ENCODE measurements around the gene GADD45G. TPM values are rescaled to one million over a fixed set of nuclear protein-coding genes. Genes with fewer than 3 reads are reported as not detected.

GADD45G gene
- total RNA-seq, 1 experiment from 2014 or later = 7.7 TPM

DNA sequence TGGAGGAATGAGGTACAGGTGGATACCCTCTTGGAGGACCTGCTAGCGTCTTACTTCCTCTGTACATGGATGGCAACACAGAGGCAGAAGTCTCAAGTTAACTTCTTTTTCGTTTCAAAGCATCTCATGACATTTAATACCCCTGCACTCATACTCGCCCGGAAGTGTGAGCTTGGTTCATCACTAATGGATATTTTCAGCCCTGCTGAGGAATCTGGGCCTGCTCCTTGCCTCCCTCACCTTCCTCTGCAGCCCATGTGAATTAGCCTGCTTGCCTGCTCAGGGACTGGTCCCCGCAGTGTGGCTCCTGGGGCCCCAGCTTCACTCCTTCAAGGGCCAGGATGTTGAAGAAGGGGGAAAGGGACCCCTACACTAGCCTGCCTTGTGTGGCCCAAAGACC is 34.1 kb downstream of the GADD45G start:
- Mint-ChIP-seq H3K36me3 (ENCODE audit: insufficient read depth in 1 of 3, low read depth in 3 of 3) (no peaks in the 10 kb centered on the region), H3K4me3 (no peak overlapping the region), H3K27me3 (ENCODE audit: low read depth) (peaks cover 2% of the 10 kb centered on the region; the same call in 1 of the 2 replicates), H3K4me1 (peaks cover 12 to 22% of the 10 kb centered on the region in 2 experiments), H3K9me3 (no peaks in the 10 kb centered on the region), H3K27ac (no peak overlapping the region; a peak in 1 of 7 replicates)
- TF ChIP-seq, protein P1, sequence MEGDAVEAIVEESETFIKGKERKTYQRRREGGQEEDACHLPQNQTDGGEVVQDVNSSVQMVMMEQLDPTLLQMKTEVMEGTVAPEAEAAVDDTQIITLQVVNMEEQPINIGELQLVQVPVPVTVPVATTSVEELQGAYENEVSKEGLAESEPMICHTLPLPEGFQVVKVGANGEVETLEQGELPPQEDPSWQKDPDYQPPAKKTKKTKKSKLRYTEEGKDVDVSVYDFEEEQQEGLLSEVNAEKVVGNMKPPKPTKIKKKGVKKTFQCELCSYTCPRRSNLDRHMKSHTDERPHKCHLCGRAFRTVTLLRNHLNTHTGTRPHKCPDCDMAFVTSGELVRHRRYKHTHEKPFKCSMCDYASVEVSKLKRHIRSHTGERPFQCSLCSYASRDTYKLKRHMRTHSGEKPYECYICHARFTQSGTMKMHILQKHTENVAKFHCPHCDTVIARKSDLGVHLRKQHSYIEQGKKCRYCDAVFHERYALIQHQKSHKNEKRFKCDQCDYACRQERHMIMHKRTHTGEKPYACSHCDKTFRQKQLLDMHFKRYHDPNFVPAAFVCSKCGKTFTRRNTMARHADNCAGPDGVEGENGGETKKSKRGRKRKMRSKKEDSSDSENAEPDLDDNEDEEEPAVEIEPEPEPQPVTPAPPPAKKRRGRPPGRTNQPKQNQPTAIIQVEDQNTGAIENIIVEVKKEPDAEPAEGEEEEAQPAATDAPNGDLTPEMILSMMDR (conservative IDR thresholded peaks at IDR 0.05) = no peak
- H3K56ac ChIP-seq (ENCODE audit: insufficient read length, low read depth, low read length) = no peak overlapping the region
- no peaks in the 10 kb centered on the region for H3K79me1 ChIP-seq (ENCODE audit: insufficient read depth, low read depth, low read length, poor library complexity, severe bottlenecking)
- no peaks in the 10 kb centered on the region for H3K23me2 ChIP-seq (ENCODE audit: insufficient read length, low read depth, low read length, poor library complexity, severe bottlenecking)
- no peaks in the 10 kb centered on the region for H4K20me1 ChIP-seq (ENCODE audit: control insufficient read depth, insufficient read depth, insufficient read length)
- no peak for DNase-seq
- WGBS (ENCODE audit: extremely low coverage, insufficient read length, low lambda C conversion rate) = no CpG with 5 or more reads among the region's 5 CpGs
- H2AK5ac ChIP-seq (ENCODE audit: insufficient read length, low read length) = no peak overlapping the region
- no peaks in the 10 kb centered on the region for H3K79me2 ChIP-seq (ENCODE audit: insufficient read depth, low read length)
- no peak overlapping the region for H2BK5ac ChIP-seq (ENCODE audit: insufficient read length, low read length)
- no peak overlapping the region for H3K4ac ChIP-seq (ENCODE audit: low read depth, low read length)
- H3K4me1 ChIP-seq (ENCODE audit: insufficient read depth, low read length) = no peaks in the 10 kb centered on the region
- H2BK15ac ChIP-seq (ENCODE audit: low read depth, low read length) = no peak overlapping the region
- H4K91ac ChIP-seq (ENCODE audit: insufficient read length, low read depth, low read length) = no peak overlapping the region
- no peaks in the 10 kb centered on the region for H3K27me3 ChIP-seq (ENCODE audit: insufficient read depth, low read length)
- H3K9ac ChIP-seq (ENCODE audit: extremely low read depth, insufficient read length, low read length) = no peak overlapping the region
- no peak overlapping the region for H2BK12ac ChIP-seq (ENCODE audit: insufficient read length, low read depth, low read length)
- H2BK20ac ChIP-seq (ENCODE audit: low read depth, low read length, poor library complexity, severe bottlenecking) = no peak overlapping the region
- no peak overlapping the region for H3K27ac ChIP-seq (ENCODE audit: insufficient read length, low read depth, low read length)
- no peak overlapping the region for H2AFZ ChIP-seq (ENCODE audit: low read length)
- no peak overlapping the region for H3K18ac ChIP-seq (ENCODE audit: insufficient read length, low read depth, low read length)
- H4K5ac ChIP-seq (ENCODE audit: insufficient read length, low read depth, low read length) = no peak overlapping the region
- no peak overlapping the region for H3K4me2 ChIP-seq (ENCODE audit: insufficient read depth, insufficient read length, low read length)
- no peak overlapping the region for H4K8ac ChIP-seq (replicated peaks; ENCODE audit: insufficient read length, low read depth, low read length)
- H2BK120ac ChIP-seq (ENCODE audit: low read depth, low read length, poor library complexity, severe bottlenecking) = no peak overlapping the region
- no peak overlapping the region for H3K23ac ChIP-seq (ENCODE audit: insufficient read length, low read depth, low read length)
- no peak overlapping the region for H3T11ph ChIP-seq (ENCODE audit: low read length)
- H3K9me3 ChIP-seq (ENCODE audit: control insufficient read depth, low read depth, low read length) = no peaks in the 10 kb centered on the region
- no peak overlapping the region for H3K14ac ChIP-seq (ENCODE audit: insufficient read depth, low read length)
